ENCODE data around the gene METAP1D.

The METAP1D gene

GRCh38 chr2:172079416-172079815, 79.7 kb downstream of the METAP1D start:
- TF ChIP-seq GATA2 (IDR thresholded peaks at IDR 0.05; ENCODE audit: low read depth, low read length) (no peak), GATA3 (IDR thresholded peaks at IDR 0.05; ENCODE audit: low read depth, low read length) (no peak)

GRCh38 chr2:172079838-172080640, 80.3 kb downstream of the METAP1D start:
- no peak for TF ChIP-seq GATA3 (IDR thresholded peaks at IDR 0.05; ENCODE audit: low read depth, low read length)
- no peak for TF ChIP-seq GATA2 (IDR thresholded peaks at IDR 0.05; ENCODE audit: low read depth, low read length)

- no peak for TF ChIP-seq GATA2 (IDR thresholded peaks at IDR 0.05; ENCODE audit: low read depth, low read length)
- TF ChIP-seq GATA3 (IDR thresholded peaks at IDR 0.05; ENCODE audit: low read depth, low read length) = no peak
Observed at GRCh38 chr2:172080641-172081220, 81.0 kb downstream of the METAP1D start.

- TF ChIP-seq GATA2 (IDR thresholded peaks at IDR 0.05; ENCODE audit: low read depth, low read length) (no peak), GATA3 (IDR thresholded peaks at IDR 0.05; ENCODE audit: low read depth, low read length) (no peak)
Observed at GRCh38 chr2:172081221-172082022, 81.7 kb downstream of the METAP1D start.

GRCh38 chr2:172082105-172082943, 82.6 kb downstream of the METAP1D start:
- no peak for TF ChIP-seq GATA2 (IDR thresholded peaks at IDR 0.05; ENCODE audit: low read depth, low read length)

GRCh38 chr2:172082944-172083627, 83.3 kb downstream of the METAP1D start:
- TF ChIP-seq GATA3 (IDR thresholded peaks at IDR 0.05; ENCODE audit: low read depth, low read length) (no peak), GATA2 (IDR thresholded peaks at IDR 0.05; ENCODE audit: low read depth, low read length) (no peak)

- TF ChIP-seq GATA3 (IDR thresholded peaks at IDR 0.05; ENCODE audit: low read depth, low read length) = no peak
- no peak for TF ChIP-seq GATA2 (IDR thresholded peaks at IDR 0.05; ENCODE audit: low read depth, low read length)
Observed at GRCh38 chr2:172083628-172084394, 84.1 kb downstream of the METAP1D start.

GRCh38 chr2:172084395-172084644, 84.6 kb downstream of the METAP1D start:
- no peak for TF ChIP-seq GATA3 (IDR thresholded peaks at IDR 0.05; ENCODE audit: low read depth, low read length)
- TF ChIP-seq GATA2 (IDR thresholded peaks at IDR 0.05; ENCODE audit: low read depth, low read length) = no peak

GRCh38 chr2:172084645-172085459, 85.1 kb downstream of the METAP1D start:
- TF ChIP-seq GATA3 (IDR thresholded peaks at IDR 0.05; ENCODE audit: low read depth, low read length) (no peak), GATA2 (IDR thresholded peaks at IDR 0.05; ENCODE audit: low read depth, low read length) (no peak)

GRCh38 chr2:172085460-172086159, 85.9 kb downstream of the METAP1D start, which contains the start of gene DLX1:
DLX1 (plus strand) TSS chr2:172085507; CDS start chr2:172085678, 171 bp downstream.
- TF ChIP-seq GATA2 (IDR thresholded peaks at IDR 0.05; ENCODE audit: low read depth, low read length) (no peak), GATA3 (IDR thresholded peaks at IDR 0.05; ENCODE audit: low read depth, low read length) (no peak)

All from SH-SY5Y (cell line).